ENCODE results near the gene RGS6.

GRCh38 chr14:72094844-72095582 is 162.8 kb downstream of the RGS6 start:
- TF ChIP-seq CTCF (conservative IDR thresholded peaks at IDR 0.05; ENCODE audit: low read length) (no peak), EZH2phosphoT487 (IDR thresholded peaks at IDR 0.05; ENCODE audit: borderline replicate concordance, low read depth, low read length) (no peak)

Measured in OCI-LY7 (cell line).